PC-3 (cell line): ENCODE measurements around the gene POLDIP3.

Source experiments
- EZH2 ChIP-seq: fragments of 300-600 bp; sonication (generic); IDR thresholded peaks from one replicate; pipeline ENCODE4 v1.6.1; 2017; ENCODE audit warnings: antibody characterized with exemption, mild to moderate bottlenecking, low read length; ENCODE audit not compliant: unreplicated experiment
- EZH2phosphoT487 ChIP-seq: fragments of 300-600 bp; sonication (generic); IDR thresholded peaks from 2 replicates; pipeline ENCODE4 v1.6.1; 2018; ENCODE audit warnings: mild to moderate bottlenecking, antibody characterized with exemption, low read length, borderline replicate concordance
- TF ChIP-seq, protein P1 (sequence below): fragments of 300-600 bp; sonication (generic); conservative IDR thresholded peaks from 2 replicates; pipeline ENCODE4 v1.5.1; 2017; ENCODE audit warnings: antibody characterized with exemption, low read depth, mild to moderate bottlenecking, low read length

DNA sequence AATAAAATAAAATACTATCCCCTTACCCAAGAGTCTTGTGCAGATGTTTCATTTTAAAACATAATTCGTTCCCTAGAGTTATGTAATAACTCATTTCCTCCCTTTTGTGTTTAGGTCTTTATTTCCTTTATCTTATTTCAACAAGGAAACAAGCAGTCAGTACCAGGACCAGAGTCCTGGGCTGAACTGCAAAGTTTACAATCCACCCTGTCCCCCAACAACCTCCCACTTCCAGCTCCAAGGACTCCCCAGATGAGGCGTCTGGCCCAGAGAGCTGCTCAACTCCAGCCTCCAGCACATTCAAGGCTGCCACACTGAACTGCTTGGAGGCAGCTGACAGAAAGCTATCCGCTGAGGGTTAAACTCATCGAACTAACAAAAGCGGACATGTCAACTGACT, 4.5 kb downstream of the POLDIP3 start:
- TF ChIP-seq, protein P1, sequence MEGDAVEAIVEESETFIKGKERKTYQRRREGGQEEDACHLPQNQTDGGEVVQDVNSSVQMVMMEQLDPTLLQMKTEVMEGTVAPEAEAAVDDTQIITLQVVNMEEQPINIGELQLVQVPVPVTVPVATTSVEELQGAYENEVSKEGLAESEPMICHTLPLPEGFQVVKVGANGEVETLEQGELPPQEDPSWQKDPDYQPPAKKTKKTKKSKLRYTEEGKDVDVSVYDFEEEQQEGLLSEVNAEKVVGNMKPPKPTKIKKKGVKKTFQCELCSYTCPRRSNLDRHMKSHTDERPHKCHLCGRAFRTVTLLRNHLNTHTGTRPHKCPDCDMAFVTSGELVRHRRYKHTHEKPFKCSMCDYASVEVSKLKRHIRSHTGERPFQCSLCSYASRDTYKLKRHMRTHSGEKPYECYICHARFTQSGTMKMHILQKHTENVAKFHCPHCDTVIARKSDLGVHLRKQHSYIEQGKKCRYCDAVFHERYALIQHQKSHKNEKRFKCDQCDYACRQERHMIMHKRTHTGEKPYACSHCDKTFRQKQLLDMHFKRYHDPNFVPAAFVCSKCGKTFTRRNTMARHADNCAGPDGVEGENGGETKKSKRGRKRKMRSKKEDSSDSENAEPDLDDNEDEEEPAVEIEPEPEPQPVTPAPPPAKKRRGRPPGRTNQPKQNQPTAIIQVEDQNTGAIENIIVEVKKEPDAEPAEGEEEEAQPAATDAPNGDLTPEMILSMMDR, result no peak
- TF ChIP-seq EZH2 (no peak), EZH2phosphoT487 (no peak)
